Suppressor macrophage treated with lipopolysaccharide for 4 hours (primary cell): Measurements from ENCODE around the gene GPAT3.
"Not testable (repeated sequence)": the region's sequence is repeated elsewhere in the genome, so short reads cannot be mapped to it uniquely, and the experiment has no call there.

ENCODE experiments used
- DNase-seq: peaks from one replicate; pipeline ENCODE4 v3.0.0-alpha.2; 2020

Gene GPAT3

DNA sequence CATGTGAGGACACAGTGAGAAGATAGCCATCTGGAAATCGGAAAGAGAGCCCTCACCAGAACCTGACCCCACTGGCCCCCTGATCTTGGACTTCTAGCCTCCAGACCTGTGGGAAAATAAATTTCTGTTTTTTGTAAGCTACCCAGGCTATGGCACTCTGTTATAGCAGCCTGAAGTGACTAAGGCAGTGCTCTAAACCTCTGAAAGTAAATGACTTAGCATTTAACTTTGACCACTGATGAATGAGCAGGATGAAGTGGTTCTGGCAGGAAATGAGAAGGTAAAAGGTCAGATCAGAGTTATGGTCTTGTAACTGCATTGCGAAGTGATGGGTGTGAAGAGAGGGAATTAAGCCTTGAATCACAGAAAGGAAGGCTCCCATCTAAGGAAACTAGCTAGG is 17.0 kb downstream of the GPAT3 start:
- DNase-seq: peak; percentile 43

DNA sequence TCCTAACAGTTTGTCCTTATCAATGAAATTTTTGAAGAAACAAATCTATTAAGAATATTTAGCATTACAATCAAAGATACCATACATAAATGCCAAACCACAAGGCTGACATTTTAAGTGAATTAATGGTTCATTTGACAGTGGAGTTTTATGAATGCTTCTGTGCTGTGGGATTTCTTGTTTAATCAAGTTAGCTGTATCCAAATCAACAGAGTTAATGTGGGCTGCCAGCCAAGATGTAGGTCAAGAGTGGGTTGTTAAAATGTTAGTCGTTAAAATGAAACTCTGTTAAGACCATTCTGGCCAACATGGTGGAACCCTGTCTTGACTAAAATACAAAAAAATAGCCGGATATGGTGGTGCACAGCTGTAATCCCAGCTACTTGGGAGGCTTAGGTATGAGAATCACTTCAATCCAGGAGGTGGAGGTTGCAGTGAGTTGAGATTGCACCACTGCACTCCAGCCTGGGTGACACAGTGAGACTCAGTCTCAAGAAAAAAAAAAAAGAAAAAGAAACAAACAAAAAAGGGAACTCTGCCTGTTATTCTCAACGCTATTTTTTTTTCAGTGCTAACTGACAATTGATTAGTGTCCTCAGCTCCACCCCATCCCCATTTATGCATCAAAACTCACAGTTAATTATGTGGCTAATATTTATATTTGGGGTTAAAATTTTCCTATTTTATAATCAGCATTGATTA is 20.2 kb downstream of the GPAT3 start:
- peak; percentile 38 for DNase-seq

DNA sequence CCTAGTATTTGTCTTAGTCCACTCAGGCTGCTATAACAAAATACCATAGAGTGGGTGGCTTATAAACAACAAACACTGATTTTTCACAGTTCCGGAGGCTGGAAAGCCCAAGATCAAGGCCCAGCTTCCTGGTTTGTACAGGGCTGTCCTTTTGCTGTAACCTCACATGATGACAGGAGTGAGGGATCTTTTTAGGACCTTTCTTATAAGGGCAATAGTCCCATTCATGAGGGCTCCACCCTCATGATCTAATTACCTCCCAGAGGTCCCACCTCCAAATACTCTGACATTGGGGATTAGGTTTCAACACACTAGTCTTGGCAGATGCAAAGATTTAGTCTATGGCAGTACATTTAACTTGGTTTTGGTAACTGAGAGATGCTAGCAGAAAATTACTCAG is 20.9 kb downstream of the GPAT3 start:
- peak; percentile 65 for DNase-seq

DNA sequence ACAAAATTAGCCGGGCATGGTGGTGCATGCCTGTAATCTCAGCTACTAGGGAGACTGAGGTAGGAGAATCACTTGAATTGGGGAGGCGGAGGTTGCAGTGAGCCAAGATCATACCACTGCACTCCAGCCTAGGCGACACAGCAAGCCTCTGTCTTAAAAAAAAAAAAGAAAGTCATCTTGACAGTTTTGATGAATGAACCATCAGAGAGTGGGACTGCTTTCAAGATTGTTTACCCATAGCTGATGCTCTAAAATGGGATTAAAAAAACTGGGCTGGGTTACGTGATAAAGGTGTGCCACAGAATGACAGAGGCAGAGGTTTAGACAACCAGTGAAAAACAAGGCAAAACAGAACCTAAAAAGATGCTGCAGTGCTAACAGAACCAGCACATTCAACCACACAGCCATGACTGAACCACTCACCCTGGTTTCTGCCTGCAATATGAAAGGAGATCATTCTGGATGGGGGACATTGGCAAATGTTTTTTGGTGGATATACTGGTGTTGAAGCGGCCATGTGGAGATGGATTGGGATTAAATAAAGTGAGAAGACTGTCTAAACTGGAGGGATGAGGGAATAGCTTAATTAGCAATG is 22.2 kb downstream of the GPAT3 start:
- DNase-seq: no peak

DNA sequence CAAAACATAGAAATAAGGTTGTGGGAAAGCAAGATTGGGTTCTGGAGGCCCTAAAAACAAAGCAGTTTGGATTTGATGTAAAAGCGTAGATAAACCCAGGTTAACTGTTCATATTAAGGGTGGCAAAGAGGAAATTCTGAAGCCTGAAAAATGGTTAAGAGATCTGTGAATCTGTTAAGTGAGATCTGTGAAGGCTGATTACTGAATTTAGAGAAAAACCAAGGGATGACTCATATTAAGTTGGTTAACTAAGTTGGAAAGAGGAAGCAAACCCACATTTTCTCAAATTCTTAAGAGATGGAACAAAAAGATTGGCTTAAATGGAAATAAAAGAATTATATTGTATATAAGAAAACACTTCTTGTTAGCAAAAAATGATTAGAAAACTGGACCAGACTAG is 22.8 kb downstream of the GPAT3 start:
- peak; percentile 78 for DNase-seq

DNA sequence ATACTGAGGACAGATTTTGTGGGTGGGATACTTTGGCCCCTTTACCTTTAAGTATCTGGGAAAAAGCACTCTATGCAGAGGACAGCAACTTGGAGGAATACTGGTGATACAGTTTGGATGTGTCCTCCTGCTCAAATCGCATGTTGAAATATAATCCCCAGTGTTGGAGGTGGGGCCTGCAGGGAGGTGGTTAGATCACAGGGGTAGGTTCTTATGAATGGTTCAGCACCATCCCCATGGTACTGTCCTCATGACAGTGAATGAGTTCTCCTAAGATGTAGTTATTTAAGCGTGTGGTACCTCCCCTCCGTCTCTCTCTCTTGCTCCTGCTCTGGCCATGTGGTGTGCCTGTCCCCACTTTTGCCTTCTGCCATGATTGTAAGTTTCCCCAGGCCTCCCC is 24.6 kb downstream of the GPAT3 start:
- DNase-seq: no peak

DNA sequence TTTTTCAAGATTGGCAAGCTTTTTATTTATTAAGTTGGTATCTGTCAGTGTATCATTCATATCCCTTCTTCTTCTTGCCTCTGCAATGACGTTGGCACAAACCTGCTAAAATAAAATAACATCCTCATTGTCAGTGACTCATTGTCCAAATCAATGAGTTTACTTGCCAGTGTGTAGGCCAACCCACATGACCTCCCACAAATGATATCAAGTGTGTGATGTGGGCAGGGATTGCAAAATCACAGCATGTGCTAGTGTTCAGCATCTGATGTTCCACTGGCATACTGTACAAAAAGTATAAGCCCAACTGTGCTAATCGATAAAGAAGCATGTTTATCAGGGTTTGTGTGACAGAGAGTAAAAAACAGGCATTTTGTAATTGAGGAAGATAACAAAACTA is 25.5 kb downstream of the GPAT3 start:
- DNase-seq: peak; percentile 89

DNA sequence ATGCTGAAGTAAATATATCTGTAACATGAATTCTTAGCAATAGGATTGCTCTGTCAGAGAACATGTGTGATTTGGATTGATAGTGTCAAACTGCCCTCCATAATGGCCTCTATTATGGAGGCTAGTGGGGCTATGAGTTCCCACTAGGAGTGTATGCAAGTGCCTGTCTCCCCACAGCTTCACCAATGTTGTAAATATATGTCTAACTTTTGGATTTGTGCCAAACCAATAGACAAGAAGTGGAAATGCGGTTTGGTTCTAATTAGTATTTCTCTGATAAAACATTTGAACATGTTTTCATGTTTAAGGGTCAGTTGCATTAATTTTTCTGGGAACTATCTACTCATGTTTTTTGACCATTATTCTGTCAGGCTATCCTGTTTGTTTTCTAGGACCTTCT is 28.1 kb downstream of the GPAT3 start:
- DNase-seq: no peak

DNA sequence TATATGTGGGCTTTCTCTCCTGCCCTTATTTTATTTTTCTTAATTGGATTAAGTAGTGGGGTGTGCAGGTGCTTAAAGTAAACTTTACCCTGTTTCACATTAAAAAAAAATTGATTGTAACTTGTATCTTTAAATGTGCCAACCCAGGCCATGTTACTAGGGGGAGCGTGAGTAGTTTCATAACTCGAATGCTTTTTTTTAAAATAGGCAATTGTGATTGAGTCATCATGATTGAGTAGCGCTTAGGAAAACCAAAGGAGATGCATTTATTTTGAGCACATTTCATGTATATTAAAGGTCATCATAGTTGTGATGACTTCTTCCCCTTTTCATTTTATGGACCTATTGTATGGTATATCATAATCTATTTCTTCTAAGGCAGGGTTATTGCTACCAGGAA is 32.2 kb downstream of the GPAT3 start:
- DNase-seq: peak; percentile 86

DNA sequence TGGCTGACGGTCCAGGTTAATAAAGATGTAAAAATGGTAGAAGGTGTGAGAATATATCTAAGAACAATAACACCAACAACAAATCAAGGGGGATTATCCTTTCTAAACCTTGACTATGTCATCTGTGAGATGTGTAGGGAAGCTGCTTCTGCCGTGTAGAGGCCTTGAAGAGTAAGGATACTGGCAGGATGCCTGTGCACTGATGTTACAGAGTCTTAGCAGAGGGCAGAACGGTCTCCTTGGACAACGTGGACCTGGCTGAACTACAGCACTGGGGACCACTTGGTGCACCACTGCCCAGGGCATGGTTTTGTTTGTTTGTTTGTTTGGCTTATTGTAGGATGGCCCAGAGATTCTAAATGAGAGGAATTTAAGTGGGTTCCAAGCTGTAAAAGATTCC is 33.5 kb downstream of the GPAT3 start:
- no peak for DNase-seq

DNA sequence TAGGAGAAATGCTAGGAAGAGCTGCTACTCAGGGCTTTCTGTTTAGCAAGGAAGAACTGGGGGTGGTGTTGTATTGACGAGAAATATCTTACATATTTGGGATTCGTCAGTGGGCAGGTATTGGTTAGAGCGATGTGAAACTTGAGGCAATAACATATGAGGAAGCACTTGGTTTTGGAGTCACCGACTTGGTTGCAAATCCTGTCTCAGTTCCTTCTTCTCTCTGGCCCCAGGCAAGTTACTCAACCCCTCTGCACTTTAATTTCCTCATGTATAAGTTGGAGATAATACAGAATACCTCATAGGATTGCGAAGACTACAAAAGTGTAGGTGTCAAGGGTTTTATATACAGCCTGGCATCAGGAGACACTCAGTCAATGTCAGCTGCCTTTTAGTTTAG is 34.1 kb downstream of the GPAT3 start:
- peak; percentile 93 for DNase-seq

DNA sequence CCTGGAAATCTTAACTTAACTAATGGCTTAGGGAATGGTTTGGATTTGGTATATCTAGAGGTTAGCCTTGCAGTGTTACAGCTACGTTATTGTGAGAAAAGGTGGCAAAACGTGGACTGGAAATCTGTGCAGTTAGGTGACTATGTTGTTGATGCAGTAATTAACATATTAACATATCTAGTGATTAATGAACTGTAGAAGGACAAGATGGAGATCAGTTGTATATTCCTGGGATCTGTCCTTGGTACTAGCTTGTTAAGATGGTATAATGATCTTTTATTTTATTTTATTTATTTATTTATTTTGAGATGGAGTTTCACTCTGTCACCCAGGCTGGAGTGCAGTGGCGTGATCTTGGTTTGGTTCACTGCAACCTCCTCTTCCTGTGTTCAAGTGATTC is 36.9 kb downstream of the GPAT3 start:
- DNase-seq: no peak

DNA sequence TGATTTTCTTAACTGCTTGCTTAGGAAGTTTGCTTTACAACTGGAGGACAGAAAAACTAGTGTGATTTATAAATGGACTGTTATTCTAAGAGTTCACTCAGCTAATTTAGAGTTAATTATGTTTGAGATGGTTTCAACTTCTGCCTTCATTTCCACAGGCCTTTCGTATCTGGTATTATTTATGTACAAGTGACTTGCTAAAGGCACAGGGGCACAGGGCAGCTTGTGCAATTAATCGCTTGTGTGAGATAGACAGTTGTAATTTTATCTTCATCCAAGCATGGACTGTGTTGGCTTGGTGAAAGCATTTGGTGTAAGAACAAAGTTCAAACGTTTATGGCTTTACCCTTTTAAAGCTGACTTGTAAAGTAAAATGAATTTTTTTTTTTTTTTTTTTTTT is 38.3 kb downstream of the GPAT3 start:
- no peak for DNase-seq

DNA sequence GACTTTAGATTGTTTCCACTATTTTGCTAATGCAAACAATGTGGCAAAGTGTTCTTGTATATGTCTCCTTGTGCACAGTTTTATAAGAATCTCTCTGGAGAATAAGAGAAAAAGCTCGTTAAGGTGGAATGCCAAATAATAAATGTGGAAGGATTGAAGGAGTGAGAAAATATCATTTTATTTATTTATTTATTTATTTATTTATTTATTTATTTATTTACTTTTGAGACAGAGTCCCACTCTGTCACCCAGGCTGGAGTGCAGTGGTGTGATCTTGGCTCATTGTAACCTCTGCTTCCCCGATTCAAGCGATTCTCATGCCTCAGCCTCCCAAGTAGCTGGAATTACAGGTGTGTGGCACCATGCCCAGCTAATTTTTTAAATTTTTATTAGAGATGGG is 40.3 kb downstream of the GPAT3 start:
- not testable (repeated sequence) for DNase-seq

DNA sequence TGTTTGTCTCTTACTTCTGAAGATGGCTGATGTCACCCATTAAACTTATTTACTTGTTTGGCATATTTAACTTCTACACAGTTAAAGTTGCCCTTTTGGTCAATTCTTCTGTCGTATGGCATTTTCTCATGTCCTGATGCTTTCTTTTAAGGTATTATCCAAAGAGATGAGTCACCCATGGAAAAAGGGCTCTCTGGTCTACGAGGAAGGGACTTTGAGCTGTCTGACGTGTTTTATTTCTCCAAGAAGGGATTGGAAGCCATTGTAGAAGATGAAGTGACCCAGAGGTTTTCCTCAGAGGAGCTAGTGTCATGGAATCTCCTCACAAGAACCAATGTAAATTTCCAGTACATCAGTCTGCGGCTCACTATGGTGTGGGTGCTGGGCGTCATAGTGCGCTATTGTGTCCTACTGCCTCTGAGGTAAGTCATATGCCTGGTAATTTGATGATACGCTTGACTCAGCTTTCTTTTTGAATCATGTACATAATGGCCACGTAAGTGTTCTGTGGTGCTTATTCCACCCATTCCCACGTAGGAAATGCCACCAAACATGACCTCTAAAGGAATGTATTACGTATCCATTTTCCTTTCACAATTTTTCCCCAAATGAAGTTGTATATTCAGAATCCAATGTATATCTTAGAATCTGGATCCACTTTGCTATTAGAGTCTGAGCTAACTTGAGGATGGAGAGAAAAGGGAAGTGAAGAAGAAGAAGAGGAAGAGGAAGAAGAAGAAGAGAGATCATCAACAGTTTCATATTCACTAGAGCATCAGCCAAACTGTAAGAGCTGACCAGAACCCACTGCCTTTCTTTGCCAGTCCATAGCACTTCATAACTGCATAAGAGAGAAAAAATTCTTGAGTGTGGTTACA is 45.7 kb downstream of the GPAT3 start:
- peak; percentile 68 for DNase-seq

DNA sequence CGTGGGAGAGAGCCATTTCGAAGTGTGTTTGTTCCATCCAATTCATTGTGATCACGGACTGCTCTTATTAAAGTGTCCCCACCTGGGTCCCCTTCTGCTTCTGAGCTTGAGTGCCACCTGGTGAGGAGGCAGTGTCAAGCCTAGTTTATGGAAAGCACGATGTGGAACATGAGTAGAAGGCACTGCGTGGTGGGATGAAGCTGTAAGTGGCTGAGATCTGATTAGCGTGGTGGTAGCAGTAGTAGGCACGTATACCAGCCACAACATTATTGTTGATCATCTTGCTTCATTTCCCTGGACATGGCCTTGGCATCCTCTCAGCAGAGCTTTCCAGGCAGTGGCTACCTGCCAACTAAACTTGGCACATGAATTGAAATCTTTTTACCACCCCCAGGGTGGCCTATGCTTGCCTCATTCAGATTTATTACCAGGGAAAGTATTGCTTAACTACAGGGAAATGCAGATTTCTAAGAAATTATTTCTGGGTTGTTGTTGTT is 46.4 kb downstream of the GPAT3 start:
- DNase-seq: no peak

DNA sequence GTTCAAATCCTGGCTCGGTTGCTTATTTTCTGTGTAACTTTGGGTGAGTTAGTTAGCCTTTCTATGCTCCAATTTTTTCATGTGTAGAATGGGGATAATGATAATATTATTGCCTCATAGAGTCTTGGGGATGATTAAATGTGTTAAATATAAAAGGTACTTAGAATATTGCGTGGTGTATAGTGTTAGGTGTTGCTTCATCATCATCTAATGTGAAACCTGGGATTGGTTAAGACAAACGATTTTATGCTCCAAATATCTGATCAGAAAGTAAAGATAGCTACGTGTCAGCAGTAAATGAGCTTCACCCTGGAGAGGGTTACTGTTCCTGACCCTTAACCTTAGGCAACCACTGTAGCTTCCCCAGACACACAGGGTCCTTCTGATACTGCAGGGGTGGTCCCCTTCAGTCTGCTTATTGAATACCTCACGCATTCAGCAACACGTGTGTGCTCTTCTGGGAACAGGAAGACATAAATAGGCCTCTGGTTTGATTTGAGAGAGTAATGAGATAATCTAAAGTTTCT is 50.1 kb downstream of the GPAT3 start:
- no peak for DNase-seq

DNA sequence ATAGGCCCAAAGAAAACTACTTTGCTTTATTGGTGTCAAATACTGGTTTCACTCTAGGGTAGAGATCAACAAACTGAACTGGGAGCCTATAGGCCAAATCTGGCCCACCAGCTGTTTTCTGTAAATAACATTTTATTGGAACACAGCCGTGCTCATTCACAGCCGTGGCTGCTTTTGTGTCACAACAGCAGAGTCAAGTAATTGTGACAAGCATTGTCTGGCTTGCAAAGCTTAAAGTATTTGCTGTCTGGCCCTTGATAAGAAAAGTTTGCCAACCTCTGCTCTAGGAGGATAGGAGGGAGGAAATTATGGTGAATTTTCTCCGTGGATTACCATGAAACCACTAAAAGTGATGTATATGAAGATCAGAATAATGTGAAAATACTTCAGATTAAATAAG is 53.4 kb downstream of the GPAT3 start:
- no peak for DNase-seq

DNA sequence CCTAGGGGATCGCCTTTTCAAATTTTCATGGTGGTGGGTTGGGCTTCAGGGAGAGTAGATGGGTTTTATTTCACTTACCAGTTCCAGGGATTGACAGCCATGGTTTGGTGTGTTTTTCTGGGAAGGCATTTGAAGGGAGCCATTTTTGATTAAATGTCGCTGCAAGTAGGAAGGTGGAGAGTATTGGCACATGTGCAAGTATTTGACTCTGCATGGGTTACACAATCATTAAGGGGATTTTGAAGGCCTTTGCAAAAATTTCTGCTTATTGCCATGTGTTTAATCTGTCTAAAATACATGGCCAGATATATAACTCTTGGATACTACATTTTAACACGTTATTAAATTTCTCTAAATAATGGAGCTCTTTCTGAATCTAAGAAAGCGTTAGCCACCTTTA is 55.1 kb downstream of the GPAT3 start:
- DNase-seq: no peak

DNA sequence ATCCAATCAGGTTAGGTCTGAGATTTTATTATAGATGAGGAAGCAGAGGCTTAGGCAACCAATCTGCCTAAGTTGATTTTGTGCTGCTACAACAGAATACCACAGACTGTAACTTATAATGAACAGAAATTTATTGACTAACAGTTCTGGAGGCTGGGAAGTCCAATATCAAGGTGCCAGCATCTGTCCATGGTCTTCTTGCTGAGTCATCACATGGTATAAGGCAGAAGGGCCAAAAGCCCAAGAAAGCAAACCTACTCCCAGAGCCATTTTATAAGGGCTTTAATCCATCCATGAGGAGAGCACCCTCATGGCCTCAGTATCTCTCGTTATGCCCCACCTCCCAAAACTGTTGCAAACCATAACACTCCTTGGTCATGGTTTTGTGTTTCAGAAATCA is 55.8 kb downstream of the GPAT3 start:
- no peak for DNase-seq

DNA sequence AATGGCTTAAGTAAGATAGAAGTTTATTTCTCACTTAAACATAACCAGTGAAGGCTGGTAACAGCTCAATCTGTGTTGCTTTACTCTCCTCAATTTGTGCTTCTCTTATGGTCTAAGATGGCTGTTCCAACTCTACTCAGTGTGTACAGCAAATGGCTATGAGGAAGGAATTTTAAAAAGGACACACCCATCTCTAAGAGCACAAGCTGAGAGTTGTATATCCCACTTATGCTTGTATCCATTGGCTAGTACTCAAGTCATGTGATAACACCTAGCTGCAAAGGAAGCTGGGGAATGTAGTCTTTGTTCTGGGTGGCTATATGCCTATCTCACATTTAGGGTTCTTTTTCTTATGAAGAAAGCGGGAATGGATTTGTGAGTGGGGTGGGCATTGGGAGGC is 63.3 kb downstream of the GPAT3 start:
- peak; percentile 10 for DNase-seq

DNA sequence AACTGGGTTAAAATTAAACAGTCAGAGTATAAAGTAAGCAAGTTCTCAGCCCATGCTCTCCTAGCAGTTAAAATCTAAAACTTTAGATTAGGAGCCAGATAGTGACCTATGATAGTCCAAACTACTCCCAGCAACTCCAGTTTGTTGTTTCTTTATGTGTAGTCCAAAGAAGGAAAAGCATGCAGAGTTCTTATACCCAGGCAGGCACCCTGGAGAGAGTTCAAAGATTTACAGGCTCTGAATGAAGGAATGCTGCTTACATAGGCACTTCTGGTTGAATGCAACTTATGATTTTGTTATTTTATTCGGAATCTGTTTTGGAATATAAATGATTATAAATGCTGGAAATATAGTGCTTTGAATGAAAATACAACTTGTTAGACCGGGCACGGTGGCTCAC is 67.2 kb downstream of the GPAT3 start:
- DNase-seq: no peak

DNA sequence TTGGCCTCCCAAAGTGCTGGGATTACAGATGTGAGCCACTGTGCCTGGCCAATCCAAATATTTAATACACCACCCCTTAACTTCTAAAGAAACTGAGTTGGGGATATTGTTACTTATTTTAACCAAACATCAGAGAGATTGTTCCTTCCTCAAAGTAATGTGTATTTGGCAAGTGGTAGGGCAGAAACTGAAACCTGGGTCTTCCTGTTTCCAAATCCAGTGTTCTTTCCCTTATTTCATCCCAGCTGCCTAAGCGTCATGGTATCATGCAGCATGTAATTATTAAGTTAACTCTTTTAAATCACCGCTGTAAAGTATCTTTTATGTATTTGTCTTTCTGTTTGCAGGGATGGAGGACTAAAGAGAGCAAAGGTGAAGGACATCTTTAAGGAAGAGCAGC is 68.4 kb downstream of the GPAT3 start:
- peak; percentile 83 for DNase-seq

DNA sequence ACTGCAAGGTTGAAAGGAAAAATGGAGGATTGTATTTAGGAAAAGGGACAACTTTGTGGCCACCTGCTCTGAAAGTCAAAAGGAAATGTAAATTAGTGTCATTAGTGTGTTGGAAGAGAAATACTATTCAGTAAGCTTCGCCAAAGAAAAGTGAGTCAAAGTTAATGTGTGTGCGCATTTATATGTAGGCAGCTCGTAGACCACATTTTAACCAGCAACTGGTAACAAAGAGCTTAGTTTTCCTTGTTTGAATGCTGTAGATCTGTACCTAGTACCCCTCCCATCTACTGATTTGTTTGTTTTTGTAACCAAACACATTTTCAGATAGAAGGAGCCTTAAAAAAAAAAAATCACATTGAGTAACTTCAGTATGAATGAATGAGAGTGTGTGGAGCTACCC is 69.3 kb downstream of the GPAT3 start:
- DNase-seq: no peak
